Measurements from ENCODE around the gene FNDC5.

FNDC5 gene

GRCh38 chr1:32817159-32817814, 53.4 kb downstream of the FNDC5 start, which contains the start of the genes S100PBP and YARS1:
Gene S100PBP, plus strand, starts transcription at chr1:32817653. Its CDS starts 8,447 bp downstream, at chr1:32826100.
Gene YARS1, minus strand, starts transcription at chr1:32817358. Its CDS starts 114 bp downstream, at chr1:32817244.
- Histone ChIP-seq H3K4me1 (ENCODE audit: control insufficient read depth in 1 of 2, insufficient read depth in 2 of 2, low read length in 2 of 2) (peaks cover 15 to 28% of the 10 kb centered on the region in 2 donors), H3K36me3 (ENCODE audit: control insufficient read depth in 1 of 2, insufficient read depth in 2 of 2, low read length in 2 of 2) (peaks cover 0 to 2% of the 10 kb centered on the region in 2 donors)

GRCh38 chr1:32816676-32817158, 54.0 kb downstream of the FNDC5 start:
- Histone ChIP-seq H3K4me3 (ENCODE audit: low read depth in 1 of 2, low read length in 2 of 2) (peak overlapping the region; percentile 88 to 99), H3K27ac (ENCODE audit: low read depth, low read length) (peak overlapping the region; percentile 71), H3K9ac (ENCODE audit: low read depth in 1 of 2, low read length in 2 of 2) (peak overlapping the region; percentile 81 to 94), H3K4me1 (ENCODE audit: control insufficient read depth in 1 of 2, insufficient read depth in 2 of 2, low read length in 2 of 2) (peaks cover 15 to 28% of the 10 kb centered on the region in 2 donors), H3K9me3 (ENCODE audit: control insufficient read depth in 1 of 2, low read length in 2 of 2) (no peaks in the 10 kb centered on the region), H3K27me3 (ENCODE audit: control insufficient read depth in 1 of 2, insufficient read depth in 2 of 2, low read length in 2 of 2) (no peaks in the 10 kb centered on the region), H3K36me3 (ENCODE audit: control insufficient read depth in 1 of 2, insufficient read depth in 2 of 2, low read length in 2 of 2) (peaks cover 0 to 2% of the 10 kb centered on the region in 2 donors)

More at GRCh38 chr1:32817159-32817814, 53.4 kb downstream of the FNDC5 start, which contains the start of the genes S100PBP and YARS1:
- peak within 1 kb of the TSS; percentile 88 to 99 for H3K4me3 ChIP-seq (ENCODE audit: low read depth in 1 of 2, low read length in 2 of 2)
- peak within 1 kb of the TSS; percentile 91 for H3K27ac ChIP-seq (ENCODE audit: low read depth, low read length)
- no peaks in the 10 kb centered on the region for H3K9me3 ChIP-seq (ENCODE audit: control insufficient read depth in 1 of 2, low read length in 2 of 2)
- H3K27me3 ChIP-seq (ENCODE audit: control insufficient read depth in 1 of 2, insufficient read depth in 2 of 2, low read length in 2 of 2): no peaks in the 10 kb centered on the region
- peak within 1 kb of the TSS; percentile 81 to 94 for H3K9ac ChIP-seq (ENCODE audit: low read depth in 1 of 2, low read length in 2 of 2)

GRCh38 chr1:32813941-32814739, 56.6 kb downstream of the FNDC5 start:
- Histone ChIP-seq H3K9ac (ENCODE audit: low read depth in 1 of 2, low read length in 2 of 2) (no peak overlapping the region), H3K27me3 (ENCODE audit: control insufficient read depth in 1 of 2, insufficient read depth in 2 of 2, low read length in 2 of 2) (no peaks in the 10 kb centered on the region), H3K36me3 (ENCODE audit: control insufficient read depth in 1 of 2, insufficient read depth in 2 of 2, low read length in 2 of 2) (peaks cover 13 to 18% of the 10 kb centered on the region in 2 donors), H3K27ac (ENCODE audit: low read depth, low read length) (no peak overlapping the region), H3K4me3 (ENCODE audit: low read depth in 1 of 2, low read length in 2 of 2) (no peak overlapping the region), H3K9me3 (ENCODE audit: control insufficient read depth in 1 of 2, low read length in 2 of 2) (no peaks in the 10 kb centered on the region), H3K4me1 (ENCODE audit: control insufficient read depth in 1 of 2, insufficient read depth in 2 of 2, low read length in 2 of 2) (peaks cover 14 to 24% of the 10 kb centered on the region in 2 donors)

Measured in duodenal mucosa (tissue), 2 donors.